Skeletal muscle cell (primary cell): Measurements from ENCODE around the gene KLK8.

ENCODE experiments used
- DNase-seq: peaks from one replicate; pipeline ENCODE4 v3.0.0-alpha.2; 2010; ENCODE audit warnings: low read depth
- H3K4me3 ChIP-seq: 2 replicates; pipeline ENCODE4 v1.5.1; 2011; ENCODE audit warnings: low read depth, mild to moderate bottlenecking, control low read depth, low read length, moderate library complexity

The KLK8 gene

GRCh38 chr19:50963381-50963780, 38.0 kb downstream of the KLK8 start:
- no peak for DNase-seq
- no peak overlapping the region for H3K4me3 ChIP-seq

GRCh38 chr19:50962245-50962644, 39.2 kb downstream of the KLK8 start:
- no peak for DNase-seq
- H3K4me3 ChIP-seq: no peak overlapping the region

GRCh38 chr19:50959731-50960500, 41.5 kb downstream of the KLK8 start:
- H3K4me3 ChIP-seq: no peak overlapping the region
- no peak for DNase-seq

- DNase-seq: no peak
- H3K4me3 ChIP-seq: no peak overlapping the region
These were observed 43.8 kb downstream of the KLK8 start for GRCh38 chr19:50957587-50957986.

- no peak within 1 kb of the TSS for H3K4me3 ChIP-seq
- no peak for DNase-seq
These were observed 48.5 kb downstream of the KLK8 start, which contains the start of gene KLK5 for GRCh38 chr19:50952910-50953309. Gene KLK5, minus strand, starts transcription at chr19:50953038. Its CDS starts 381 bp downstream, at chr19:50952657.

- DNase-seq: no peak
- no peak overlapping the region for H3K4me3 ChIP-seq
These were observed 51.5 kb downstream of the KLK8 start for GRCh38 chr19:50949861-50950260.

DNA sequence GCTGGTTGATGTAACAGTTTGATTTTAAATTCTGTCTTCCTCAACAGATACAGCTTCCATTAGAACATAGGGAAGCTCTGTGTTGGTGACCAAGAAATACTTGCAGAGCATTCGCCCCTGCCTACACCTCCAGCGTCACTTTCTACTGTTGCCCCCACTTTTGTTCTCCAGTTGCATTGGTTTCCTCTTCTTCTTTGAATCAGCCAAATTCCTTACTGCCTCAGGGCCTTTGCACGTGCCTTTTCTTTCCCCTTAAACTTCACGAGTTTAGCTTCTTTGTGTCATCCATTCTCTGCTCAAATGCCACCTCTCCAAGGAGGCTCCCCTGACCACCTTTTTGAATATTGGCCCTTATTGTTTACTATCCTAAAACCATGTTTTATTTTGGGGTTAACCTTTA, 54.3 kb downstream of the KLK8 start:
- H3K4me3 ChIP-seq: no peak overlapping the region
- DNase-seq: no peak
